ENCODE data around the gene MAST4.

Gene MAST4

DNA sequence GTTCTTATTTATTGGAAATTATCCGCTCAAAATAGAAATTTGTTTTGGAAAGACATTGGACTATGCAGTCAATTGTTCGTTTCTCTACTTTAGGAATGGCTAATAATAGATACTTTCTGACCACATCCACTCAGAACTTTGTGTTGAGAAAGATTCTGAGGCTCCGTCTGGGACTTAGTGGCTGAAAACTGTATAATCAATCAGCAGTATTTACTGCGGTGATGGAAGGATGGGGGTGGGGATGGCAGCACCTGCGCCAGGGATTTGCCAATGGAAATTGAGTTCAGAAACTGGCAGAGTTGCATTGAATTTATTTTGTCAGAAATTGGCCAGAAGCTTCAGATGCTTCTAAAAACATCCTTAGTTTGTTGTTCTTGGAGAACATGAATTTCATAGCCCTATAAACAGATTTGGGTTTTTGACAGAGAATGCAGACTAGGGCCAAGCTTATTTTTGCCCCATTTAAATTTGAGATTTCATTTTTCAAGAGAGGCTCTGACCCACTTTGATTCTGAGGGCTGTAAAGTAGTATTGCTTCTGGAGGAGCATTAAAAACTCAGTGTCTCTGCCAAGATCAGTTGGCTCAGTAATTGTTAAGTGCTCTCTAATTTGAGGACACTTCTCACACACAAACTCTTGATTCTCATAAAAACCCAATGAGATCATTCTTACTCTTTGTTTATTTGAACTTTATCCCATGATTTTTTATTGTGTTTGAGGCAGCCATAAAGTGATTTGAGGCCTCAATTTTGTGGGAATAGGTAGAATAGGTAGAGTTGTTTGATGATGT is 385.3 kb downstream of the MAST4 start:
- H4K20me1 ChIP-seq (ENCODE audit: insufficient read depth, low read length): no peaks in the 10 kb centered on the region
- TF ChIP-seq EZH2phosphoT487 (IDR thresholded peaks at IDR 0.05; ENCODE audit: low read depth): no peak
- TF ChIP-seq, protein P1, sequence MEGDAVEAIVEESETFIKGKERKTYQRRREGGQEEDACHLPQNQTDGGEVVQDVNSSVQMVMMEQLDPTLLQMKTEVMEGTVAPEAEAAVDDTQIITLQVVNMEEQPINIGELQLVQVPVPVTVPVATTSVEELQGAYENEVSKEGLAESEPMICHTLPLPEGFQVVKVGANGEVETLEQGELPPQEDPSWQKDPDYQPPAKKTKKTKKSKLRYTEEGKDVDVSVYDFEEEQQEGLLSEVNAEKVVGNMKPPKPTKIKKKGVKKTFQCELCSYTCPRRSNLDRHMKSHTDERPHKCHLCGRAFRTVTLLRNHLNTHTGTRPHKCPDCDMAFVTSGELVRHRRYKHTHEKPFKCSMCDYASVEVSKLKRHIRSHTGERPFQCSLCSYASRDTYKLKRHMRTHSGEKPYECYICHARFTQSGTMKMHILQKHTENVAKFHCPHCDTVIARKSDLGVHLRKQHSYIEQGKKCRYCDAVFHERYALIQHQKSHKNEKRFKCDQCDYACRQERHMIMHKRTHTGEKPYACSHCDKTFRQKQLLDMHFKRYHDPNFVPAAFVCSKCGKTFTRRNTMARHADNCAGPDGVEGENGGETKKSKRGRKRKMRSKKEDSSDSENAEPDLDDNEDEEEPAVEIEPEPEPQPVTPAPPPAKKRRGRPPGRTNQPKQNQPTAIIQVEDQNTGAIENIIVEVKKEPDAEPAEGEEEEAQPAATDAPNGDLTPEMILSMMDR (IDR thresholded peaks at IDR 0.05; ENCODE audit: low read depth, low read length): no peak

DNA sequence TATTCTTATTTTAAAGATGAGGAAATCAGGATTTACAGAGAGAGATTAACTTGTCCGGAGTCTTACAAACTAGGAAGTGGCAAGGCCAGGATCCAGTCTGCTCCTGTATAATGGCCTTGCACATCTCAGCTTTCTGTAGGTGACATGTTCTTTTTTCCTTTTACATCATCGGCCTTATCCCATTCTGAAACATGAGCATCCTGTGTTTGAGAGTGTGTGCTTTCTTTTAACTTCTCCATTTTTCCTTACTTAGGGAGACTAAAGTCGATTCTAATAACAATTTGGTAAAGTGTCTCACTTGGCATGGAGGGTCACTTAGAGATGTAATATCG is 385.8 kb downstream of the MAST4 start:
- H3K27ac ChIP-seq (ENCODE audit: low read length): no peak overlapping the region
- H3K4me3 ChIP-seq (ENCODE audit: low read length): no peak overlapping the region
- no peaks in the 10 kb centered on the region for H3K4me1 ChIP-seq (ENCODE audit: low read length)
- no peak overlapping the region for H3K4me2 ChIP-seq (ENCODE audit: low read length)
- no peaks in the 10 kb centered on the region for H4K20me1 ChIP-seq (ENCODE audit: insufficient read depth, low read length)
- TF ChIP-seq EZH2phosphoT487 (IDR thresholded peaks at IDR 0.05; ENCODE audit: low read depth): no peak
- TF ChIP-seq, protein P1 (IDR thresholded peaks at IDR 0.05; ENCODE audit: low read depth, low read length): no peak
- H2AFZ ChIP-seq (ENCODE audit: low read depth, low read length): no peak overlapping the region
- H3K36me3 ChIP-seq (replicated peaks; ENCODE audit: low read depth, low read length): no peaks in the 10 kb centered on the region
- H3K79me2 ChIP-seq (ENCODE audit: low read length): no peaks in the 10 kb centered on the region
- no peaks in the 10 kb centered on the region for H3K9me3 ChIP-seq (ENCODE audit: insufficient read depth, low read length)
- no peak overlapping the region for H3K9ac ChIP-seq (ENCODE audit: low read length)
- peaks cover 25% of the 10 kb centered on the region for H3K27me3 ChIP-seq (ENCODE audit: low read depth, low read length)

More for the DNA sequence above, 385.3 kb downstream of the MAST4 start:
- no peaks in the 10 kb centered on the region for H3K9me3 ChIP-seq (ENCODE audit: insufficient read depth, low read length)
- no peaks in the 10 kb centered on the region for H3K36me3 ChIP-seq (replicated peaks; ENCODE audit: low read depth, low read length)
- no peak overlapping the region for H3K4me3 ChIP-seq (ENCODE audit: low read length)
- no peak overlapping the region for H3K4me2 ChIP-seq (ENCODE audit: low read length)
- H3K9ac ChIP-seq (ENCODE audit: low read length): no peak overlapping the region
- no peak overlapping the region for H3K27ac ChIP-seq (ENCODE audit: low read length)
- H3K27me3 ChIP-seq (ENCODE audit: low read depth, low read length): peaks cover 22% of the 10 kb centered on the region
- no peaks in the 10 kb centered on the region for H3K79me2 ChIP-seq (ENCODE audit: low read length)
- no peak overlapping the region for H2AFZ ChIP-seq (ENCODE audit: low read depth, low read length)
- no peaks in the 10 kb centered on the region for H3K4me1 ChIP-seq (ENCODE audit: low read length)

DNA sequence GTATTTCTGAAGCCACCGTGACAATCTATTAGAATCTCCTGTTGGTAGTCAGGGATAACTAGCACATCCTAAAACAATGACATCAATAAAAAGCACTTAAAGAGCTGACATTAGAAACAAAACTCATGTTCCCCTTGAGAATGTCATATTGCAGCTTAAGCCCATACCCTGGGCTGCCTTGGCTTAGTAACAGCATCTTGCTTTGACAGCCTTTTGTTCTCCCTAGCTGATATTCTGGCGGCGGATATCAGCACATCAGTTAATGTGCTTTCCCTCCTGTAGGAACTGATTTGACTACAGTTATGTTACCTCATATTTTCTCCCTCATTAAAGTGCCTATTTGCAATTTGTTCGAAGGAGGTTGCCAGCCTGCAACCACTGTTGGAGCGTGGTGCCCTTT is 386.3 kb downstream of the MAST4 start:
- H4K20me1 ChIP-seq (ENCODE audit: insufficient read depth, low read length): no peaks in the 10 kb centered on the region
- no peak overlapping the region for H3K9ac ChIP-seq (ENCODE audit: low read length)
- H3K4me3 ChIP-seq (ENCODE audit: low read length): no peak overlapping the region
- peaks cover 26% of the 10 kb centered on the region for H3K27me3 ChIP-seq (ENCODE audit: low read depth, low read length)
- H3K36me3 ChIP-seq (replicated peaks; ENCODE audit: low read depth, low read length): no peaks in the 10 kb centered on the region
- H3K27ac ChIP-seq (ENCODE audit: low read length): no peak overlapping the region
- TF ChIP-seq EZH2phosphoT487 (IDR thresholded peaks at IDR 0.05; ENCODE audit: low read depth): no peak
- no peak overlapping the region for H2AFZ ChIP-seq (ENCODE audit: low read depth, low read length)
- H3K79me2 ChIP-seq (ENCODE audit: low read length): no peaks in the 10 kb centered on the region
- H3K4me2 ChIP-seq (ENCODE audit: low read length): no peak overlapping the region
- no peaks in the 10 kb centered on the region for H3K4me1 ChIP-seq (ENCODE audit: low read length)
- no peaks in the 10 kb centered on the region for H3K9me3 ChIP-seq (ENCODE audit: insufficient read depth, low read length)

DNA sequence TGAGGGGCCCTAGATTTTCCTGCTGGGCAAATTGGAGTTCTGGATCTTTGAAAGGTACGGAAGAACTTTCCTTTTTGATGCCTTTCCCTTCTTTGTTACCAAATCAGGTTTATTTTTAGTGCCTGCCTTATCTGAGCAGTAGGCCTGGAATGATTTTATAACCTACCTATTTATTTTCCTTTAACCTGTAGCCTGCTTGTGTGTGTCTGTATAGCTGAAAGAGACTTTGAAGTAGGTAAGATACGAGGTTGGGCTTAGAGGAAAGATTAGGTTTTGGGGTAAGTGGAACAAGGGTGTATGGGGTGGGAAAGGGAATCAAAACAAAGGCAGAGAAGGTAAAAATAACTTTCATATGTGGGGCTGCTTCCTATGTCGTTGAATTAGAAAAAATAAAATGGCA is 389.2 kb downstream of the MAST4 start:
- Histone ChIP-seq H4K20me1 (ENCODE audit: insufficient read depth, low read length) (no peaks in the 10 kb centered on the region), H3K27ac (ENCODE audit: low read length) (no peak overlapping the region), H3K9me3 (ENCODE audit: insufficient read depth, low read length) (no peaks in the 10 kb centered on the region)

More for the DNA sequence above, 389.2 kb downstream of the MAST4 start:
- H3K27me3 ChIP-seq (ENCODE audit: low read depth, low read length): peaks cover 15% of the 10 kb centered on the region
- H3K36me3 ChIP-seq (replicated peaks; ENCODE audit: low read depth, low read length): no peaks in the 10 kb centered on the region
- no peaks in the 10 kb centered on the region for H3K4me1 ChIP-seq (ENCODE audit: low read length)
- H3K4me2 ChIP-seq (ENCODE audit: low read length): no peak overlapping the region
- H3K4me3 ChIP-seq (ENCODE audit: low read length): no peak overlapping the region
- no peak overlapping the region for H2AFZ ChIP-seq (ENCODE audit: low read depth, low read length)
- no peak overlapping the region for H3K9ac ChIP-seq (ENCODE audit: low read length)
- no peaks in the 10 kb centered on the region for H3K79me2 ChIP-seq (ENCODE audit: low read length)
- TF ChIP-seq EZH2phosphoT487 (IDR thresholded peaks at IDR 0.05; ENCODE audit: low read depth): no peak
- TF ChIP-seq, protein P1 (IDR thresholded peaks at IDR 0.05; ENCODE audit: low read depth, low read length): no peak

Measured in OCI-LY3 (cell line).